Activated CD8-positive, alpha-beta memory T cell treated with anti-CD3 and anti-CD28 coated beads, Interleukin-2, amount 50 U/mL, for 1 hour (primary cell): ENCODE measurements around the gene ATP2B1.
A peak's percentile ranks its signal among the peaks of the same experiment; 100 is the strongest.
"Not testable (repeated sequence)": the region's sequence is repeated elsewhere in the genome, so short reads cannot be mapped to it uniquely, and the experiment has no call there.

Source experiments
- DNase-seq: peaks from one replicate; pipeline ENCODE4 v3.0.0-alpha.2; 2020; ENCODE audit errors: extremely low read depth

The ATP2B1 gene

DNA sequence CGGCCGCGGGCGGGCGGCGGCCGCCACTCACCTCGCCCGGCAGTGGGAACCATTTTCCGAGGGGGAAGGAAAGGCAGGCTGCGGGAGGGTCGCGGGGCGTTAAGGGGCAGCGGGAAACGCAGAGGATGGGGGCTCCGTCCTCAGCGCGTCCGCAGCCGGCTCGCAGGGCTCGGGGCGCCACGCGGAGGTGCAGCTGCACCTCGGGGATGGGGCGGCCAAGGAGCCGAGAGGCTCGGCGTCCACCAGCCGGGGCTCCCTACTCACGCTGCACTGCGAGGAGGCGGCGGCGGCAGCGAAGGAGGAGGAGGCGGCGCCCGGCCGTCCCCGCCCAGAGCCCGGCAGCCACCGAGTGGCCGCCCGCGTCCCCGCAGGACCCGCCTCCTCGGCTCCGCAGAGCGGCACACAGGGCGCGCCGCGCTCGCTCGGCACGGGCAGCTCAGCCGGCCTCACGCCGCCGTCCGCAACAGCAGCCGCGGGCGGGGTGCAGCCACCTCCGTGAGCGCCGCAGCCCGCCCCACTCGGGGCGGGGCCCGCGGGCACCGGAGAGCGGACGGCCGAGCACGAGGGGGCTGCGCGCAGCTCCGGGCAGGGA, at the start of gene ATP2B1:
Gene ATP2B1 (minus strand): TSS at position 274 of the 592 bp plus-strand sequence. CDS start 52,952 bp downstream, outside the sequence.
- peak; percentile 33 for DNase-seq

DNA sequence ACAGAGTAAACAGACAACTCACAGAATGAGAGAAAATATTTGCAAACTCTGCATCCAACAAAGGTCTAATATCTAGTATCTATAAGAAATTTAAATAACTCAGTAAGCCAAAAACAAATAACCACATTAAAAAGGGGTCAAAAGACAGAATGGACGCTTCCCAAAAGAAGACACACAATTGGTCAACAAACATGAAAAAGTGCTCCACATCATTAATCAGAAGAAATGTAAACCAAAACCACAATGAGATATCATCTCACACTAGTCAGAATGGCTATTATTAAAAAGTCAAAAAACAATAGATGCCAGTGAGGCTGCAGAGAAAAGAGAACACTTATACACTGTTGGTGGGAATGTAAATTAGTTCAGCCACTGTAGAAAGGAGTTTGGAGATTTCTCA, 49.3 kb upstream of the ATP2B1 start:
- DNase-seq = not testable (repeated sequence)

GRCh38 chr12:89756585-89757398, 48.2 kb upstream of the ATP2B1 start:
- no peak for DNase-seq

GRCh38 chr12:89756194-89756584, 47.6 kb upstream of the ATP2B1 start:
- DNase-seq = no peak

DNA sequence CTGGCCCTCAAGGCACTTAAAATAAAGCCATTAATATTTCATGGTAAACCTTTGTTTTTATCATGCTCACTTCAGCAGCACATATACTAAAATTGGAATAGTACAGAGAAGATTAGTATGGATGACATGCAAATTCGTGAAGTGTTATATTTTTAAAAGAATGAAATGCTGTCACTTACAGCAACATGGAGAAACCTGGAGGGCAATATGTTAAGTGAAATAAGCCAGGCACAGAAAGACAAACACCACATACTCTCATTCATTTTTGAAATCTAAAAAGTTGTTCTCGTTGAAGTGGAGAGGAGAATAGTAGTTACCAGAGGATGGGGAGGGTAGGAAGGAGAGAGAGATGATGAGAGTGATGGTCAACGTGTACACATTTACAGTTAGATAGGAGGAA, 45.4 kb upstream of the ATP2B1 start:
- no peak for DNase-seq

- DNase-seq = no peak
Observed at GRCh38 chr12:89752341-89752740, 43.7 kb upstream of the ATP2B1 start.

GRCh38 chr12:89750389-89751351, 42.0 kb upstream of the ATP2B1 start:
- DNase-seq = no peak

DNA sequence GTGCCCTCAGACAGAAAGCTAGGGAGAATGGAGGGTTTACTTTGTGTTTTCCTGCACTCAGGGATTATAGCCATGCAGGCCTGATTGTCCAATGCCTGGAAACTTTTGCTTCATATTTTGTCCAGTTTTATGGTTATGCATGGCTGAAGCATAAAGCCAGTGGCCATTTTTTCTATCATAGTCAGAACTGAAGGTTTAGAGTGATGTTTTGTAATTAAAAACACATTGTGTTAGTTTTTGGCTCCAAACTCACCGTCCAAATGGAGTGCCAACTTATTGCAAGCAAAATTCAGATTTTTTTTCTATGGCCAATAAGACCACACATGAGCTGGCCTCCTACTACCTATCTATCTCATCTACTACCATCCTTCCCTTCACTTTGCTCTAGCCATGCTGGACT, 40.2 kb upstream of the ATP2B1 start:
- DNase-seq = no peak

GRCh38 chr12:89745286-89745685, 36.6 kb upstream of the ATP2B1 start:
- no peak for DNase-seq

DNA sequence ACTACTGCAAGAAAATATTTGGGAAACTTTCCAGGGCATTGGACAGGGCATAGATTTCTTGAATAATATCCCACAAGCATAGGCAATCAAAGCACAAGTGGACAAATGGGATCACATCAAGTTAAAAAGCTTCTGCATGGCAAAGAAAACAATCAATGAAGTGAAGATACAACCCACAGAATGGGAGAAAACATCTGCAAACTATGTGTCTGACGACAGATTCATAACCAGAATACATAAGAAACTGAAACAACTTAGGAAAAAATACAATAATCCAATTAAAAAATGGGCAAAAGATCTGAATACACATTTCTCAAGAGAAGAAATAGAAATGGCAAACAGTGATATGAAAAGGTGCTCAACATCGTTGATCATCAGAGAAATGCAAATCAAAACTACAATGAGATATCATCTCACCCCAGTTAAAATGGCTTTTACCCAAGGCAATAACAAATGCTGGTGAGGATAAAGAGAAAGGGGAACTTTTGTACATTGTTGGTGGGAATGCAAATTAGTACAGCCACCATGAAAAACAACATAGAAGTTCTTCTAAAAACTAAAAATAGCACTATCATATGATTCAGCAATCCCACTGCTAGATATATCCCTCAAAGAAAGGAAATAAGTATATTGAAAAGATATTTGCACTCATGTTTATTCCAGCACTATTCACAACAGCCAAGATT, 33.8 kb upstream of the ATP2B1 start:
- no peak for DNase-seq

DNA sequence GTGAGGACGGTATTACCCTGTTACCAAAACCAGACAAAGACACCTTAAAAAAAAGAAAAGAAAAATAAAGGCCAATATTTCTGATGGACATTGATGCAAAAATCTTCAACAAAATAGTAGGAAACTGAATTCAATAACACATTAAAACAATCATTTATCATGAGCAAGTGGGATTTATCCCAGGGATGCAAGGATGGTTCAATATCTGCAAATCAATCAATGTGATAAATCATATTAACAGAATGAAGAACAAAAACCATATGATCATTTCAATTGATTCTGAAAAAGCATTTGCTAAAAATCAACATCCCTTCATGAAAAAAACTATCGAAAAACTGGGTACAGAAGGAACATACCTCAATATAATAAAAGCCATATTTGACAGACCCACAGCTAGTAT, 32.3 kb upstream of the ATP2B1 start:
- DNase-seq = no peak

GRCh38 chr12:89736995-89737394, 28.4 kb upstream of the ATP2B1 start:
- DNase-seq = no peak

DNA sequence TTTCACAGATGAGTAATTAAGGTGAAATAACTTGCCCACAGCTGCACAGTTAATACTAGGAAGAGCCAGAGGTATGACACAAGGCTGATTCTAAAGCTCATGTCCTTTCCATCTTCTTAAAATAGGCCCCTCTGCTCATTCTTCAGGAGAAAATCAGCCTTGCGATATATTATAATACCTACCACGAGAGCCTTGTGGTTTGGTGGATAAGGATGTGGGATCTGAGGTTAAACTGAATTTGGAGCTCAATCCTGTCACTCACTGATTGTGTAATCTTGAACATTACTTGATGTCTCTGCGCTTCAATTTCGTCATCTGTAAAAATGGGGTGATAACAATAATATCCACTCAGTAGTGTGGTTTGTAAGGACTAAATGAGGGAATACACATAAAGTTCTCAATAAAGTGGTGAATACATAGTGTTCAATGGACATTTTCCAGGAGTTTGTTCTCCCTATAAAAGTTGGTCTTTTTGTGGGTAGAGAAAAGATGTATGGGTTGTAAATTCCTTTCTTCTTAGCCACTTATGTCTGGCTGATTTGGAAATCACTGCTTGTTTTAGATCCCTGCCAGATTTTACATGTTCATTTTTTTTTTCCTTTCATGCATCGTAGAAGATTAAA, 25.1 kb upstream of the ATP2B1 start:
- no peak for DNase-seq

GRCh38 chr12:89732522-89732921, 23.9 kb upstream of the ATP2B1 start:
- DNase-seq = no peak

GRCh38 chr12:89731614-89732013, 23.0 kb upstream of the ATP2B1 start:
- no peak for DNase-seq

DNA sequence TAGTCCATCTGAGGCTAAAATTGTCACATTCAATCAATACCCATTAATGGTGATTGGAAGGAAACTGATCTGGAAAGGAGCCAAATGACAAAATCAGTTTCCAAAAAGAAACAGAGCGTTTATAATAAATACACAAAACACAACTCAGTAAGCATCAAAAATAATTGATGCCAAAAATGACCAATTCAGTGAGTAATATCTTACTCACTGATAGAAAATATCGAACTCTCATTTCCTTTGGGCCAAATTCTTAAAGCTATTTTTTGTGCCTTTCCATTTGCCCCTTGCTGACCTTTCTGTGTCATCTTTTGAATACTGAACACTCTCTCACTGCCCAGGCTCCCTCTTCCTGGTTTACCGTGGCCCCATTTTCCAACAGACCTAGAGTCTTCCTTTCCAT, 22.5 kb upstream of the ATP2B1 start:
- no peak for DNase-seq

GRCh38 chr12:89729946-89730459, 21.4 kb upstream of the ATP2B1 start:
- no peak for DNase-seq

GRCh38 chr12:89723276-89723675, 14.6 kb upstream of the ATP2B1 start:
- no peak for DNase-seq

DNA sequence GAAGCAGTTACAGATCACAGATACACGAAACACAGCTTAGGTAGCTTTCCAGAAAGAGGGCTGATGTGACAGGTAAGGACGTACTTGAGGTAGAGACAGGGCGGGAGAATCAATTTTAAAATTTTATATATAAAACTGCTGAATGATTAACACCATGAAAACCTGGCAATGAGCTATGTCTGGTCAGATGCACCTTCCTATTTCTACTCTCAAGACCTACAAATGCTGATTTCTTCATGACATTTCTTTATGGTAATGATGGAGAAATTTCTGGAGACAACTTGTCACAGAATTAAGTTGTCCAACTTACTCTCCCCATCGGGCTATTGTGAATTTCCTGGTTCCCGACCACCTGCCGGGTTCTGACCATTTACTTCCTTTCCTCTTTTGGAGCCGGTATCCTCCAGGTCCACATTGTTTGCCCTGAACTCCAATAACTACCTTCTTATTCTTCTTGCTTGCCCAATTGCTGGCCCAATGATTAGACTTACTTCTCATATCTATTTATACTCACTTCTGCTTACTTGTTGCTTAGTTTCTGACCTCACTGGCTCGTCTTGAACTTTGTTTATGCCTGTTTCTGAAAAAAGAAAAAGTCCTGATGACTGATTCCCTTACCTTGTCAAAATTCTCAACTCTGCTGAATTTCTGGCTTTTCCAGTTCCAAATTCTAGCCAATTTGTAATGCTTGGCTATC, 12.8 kb upstream of the ATP2B1 start:
- DNase-seq = no peak

DNA sequence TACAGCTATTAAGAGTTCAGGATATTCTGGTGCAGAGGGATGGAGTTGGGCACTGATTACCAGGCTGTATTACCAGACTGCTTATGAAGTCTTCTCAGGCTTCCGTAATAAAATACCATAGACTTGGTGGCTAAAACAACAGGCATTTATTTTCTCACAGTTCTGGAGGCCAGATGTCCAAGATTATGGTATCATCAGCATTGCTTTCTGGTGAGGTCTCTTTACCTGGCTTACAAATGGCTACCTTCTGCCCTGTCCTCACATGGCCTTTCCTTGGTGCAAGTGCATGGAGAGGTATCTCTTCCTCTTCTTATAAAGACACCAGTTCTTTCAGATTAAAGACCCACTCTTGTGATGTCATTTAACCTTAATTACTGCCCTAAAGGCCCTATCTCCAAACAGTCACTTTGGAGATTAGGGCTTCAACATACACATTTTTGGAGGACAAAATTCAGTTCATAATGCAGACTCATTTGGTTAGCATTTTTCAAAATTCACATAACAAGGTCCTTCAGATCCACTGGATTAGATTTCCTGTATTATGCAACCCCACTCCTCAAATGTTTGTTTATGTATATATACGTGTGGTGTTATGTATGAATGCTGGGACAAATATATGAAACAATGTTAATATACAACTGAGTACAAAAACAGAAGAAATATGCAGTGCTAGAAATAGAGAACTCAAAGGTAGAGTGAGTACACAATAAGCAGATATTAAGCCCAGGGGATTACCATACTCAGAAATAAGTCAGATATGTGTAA, 9.3 kb upstream of the ATP2B1 start:
- DNase-seq = no peak
